ENCODE measurements around the gene SOX8.

Gene SOX8

DNA sequence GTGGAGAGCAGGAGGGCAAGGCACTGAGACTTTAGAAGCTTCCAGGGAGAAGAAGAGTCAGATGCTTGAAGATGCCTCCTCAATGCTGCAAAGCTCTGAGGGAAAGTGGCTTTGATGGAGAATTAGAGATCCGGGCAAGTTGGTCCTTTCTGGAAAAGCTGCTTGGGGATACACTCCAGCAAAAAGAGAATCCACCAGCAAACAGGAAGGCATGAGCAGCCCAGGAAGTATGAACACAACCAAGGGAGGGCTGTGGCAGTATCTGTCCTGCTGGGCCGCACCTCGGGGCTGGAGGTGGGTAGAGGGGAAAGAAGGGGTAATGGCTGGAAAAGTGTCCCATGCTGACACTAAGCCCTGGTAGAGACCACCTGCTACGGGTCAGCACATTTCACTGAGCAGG lies 16.1 kb upstream of the SOX8 start:
- Histone ChIP-seq H3K27me3 (ENCODE audit: insufficient read depth, insufficient read length) (peaks cover 12% of the 10 kb centered on the region), H3K4me3 (ENCODE audit: insufficient read length, low read depth) (no peak overlapping the region), H3K4me1 (ENCODE audit: insufficient read depth, insufficient read length) (peaks cover 14% of the 10 kb centered on the region), H3K9me3 (ENCODE audit: insufficient read depth, low read length) (no peaks in the 10 kb centered on the region), H3K36me3 (ENCODE audit: insufficient read depth, insufficient read length, low read length) (peaks cover 34% of the 10 kb centered on the region), H3K9ac (ENCODE audit: insufficient read length, low read depth) (no peak overlapping the region)
- no peak for DNase-seq (ENCODE audit: low read depth, low spot score)
- no peak for TF ChIP-seq ZNF274 (IDR thresholded peaks at IDR 0.05; ENCODE audit: low read depth, low read length)
- no peak for TF ChIP-seq SUZ12 (IDR thresholded peaks at IDR 0.05; ENCODE audit: extremely low read depth, insufficient read depth, insufficient read length)
- TF ChIP-seq YY1 (IDR thresholded peaks at IDR 0.05; ENCODE audit: insufficient read depth, insufficient read length): no peak

DNA sequence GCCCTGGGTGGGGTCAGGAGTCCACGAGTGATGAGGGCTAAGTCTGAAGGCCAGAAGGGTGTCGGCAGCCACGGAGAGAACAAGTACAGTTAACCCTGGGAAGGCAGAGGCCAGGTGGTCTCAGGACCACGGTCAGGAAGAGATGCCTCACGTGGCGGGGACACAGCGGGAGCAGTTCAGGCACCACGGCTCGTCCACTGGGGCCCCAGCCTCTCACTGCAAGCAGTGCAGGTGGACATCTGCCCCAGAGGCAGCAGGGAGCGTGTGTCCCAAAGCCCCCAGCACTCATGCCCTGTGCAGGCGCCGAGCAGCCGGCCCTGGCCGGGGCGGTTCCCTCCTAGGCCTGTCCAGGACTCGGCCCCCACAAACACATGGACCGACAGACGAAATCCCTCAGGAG lies 15.5 kb upstream of the SOX8 start:
- peaks cover 14% of the 10 kb centered on the region for H3K4me1 ChIP-seq (ENCODE audit: insufficient read depth, insufficient read length)
- TF ChIP-seq ZNF274 (IDR thresholded peaks at IDR 0.05; ENCODE audit: low read depth, low read length) (no peak), YY1 (IDR thresholded peaks at IDR 0.05; ENCODE audit: insufficient read depth, insufficient read length) (no peak), SUZ12 (IDR thresholded peaks at IDR 0.05; ENCODE audit: extremely low read depth, insufficient read depth, insufficient read length) (no peak)
- H3K36me3 ChIP-seq (ENCODE audit: insufficient read depth, insufficient read length, low read length): peaks cover 34% of the 10 kb centered on the region
- H3K4me3 ChIP-seq (ENCODE audit: insufficient read length, low read depth): no peak overlapping the region
- no peak for DNase-seq (ENCODE audit: low read depth, low spot score)
- H3K9ac ChIP-seq (ENCODE audit: insufficient read length, low read depth): no peak overlapping the region
- no peaks in the 10 kb centered on the region for H3K9me3 ChIP-seq (ENCODE audit: insufficient read depth, low read length)
- peaks cover 12% of the 10 kb centered on the region for H3K27me3 ChIP-seq (ENCODE audit: insufficient read depth, insufficient read length)

DNA sequence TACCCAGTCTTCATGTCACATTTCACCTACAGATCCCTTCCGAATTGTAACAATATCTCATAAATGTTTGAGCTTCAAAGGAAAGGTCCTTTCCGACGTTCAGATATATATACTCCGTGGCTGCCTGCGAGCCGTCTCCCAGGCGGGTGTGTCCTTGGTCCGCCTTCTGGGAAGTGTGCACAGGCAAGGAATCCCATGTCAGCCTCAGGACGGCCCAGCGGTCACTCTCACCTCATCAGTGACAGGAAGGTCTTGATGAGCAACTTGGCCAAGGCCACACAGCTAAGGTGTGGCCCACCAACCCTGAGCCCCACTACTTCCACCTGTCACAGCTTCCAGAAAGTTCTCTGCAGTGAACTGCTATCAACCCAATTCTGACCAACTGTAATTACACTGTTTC lies 15.1 kb upstream of the SOX8 start:
- no peak overlapping the region for H3K9ac ChIP-seq (ENCODE audit: insufficient read length, low read depth)
- no peak overlapping the region for H3K4me3 ChIP-seq (ENCODE audit: insufficient read length, low read depth)
- peaks cover 19% of the 10 kb centered on the region for H3K4me1 ChIP-seq (ENCODE audit: insufficient read depth, insufficient read length)
- peaks cover 16% of the 10 kb centered on the region for H3K27me3 ChIP-seq (ENCODE audit: insufficient read depth, insufficient read length)
- H3K9me3 ChIP-seq (ENCODE audit: insufficient read depth, low read length): 0 out of 2 replicates have a peak, but pooled peaks cover 2% of the 10 kb centered on the region
- no peak for TF ChIP-seq YY1 (IDR thresholded peaks at IDR 0.05; ENCODE audit: insufficient read depth, insufficient read length)
- no peak for TF ChIP-seq ZNF274 (IDR thresholded peaks at IDR 0.05; ENCODE audit: low read depth, low read length)
- TF ChIP-seq SUZ12 (IDR thresholded peaks at IDR 0.05; ENCODE audit: extremely low read depth, insufficient read depth, insufficient read length): no peak
- DNase-seq (ENCODE audit: low read depth, low spot score): no peak
- H3K36me3 ChIP-seq (ENCODE audit: insufficient read depth, insufficient read length, low read length): peaks cover 34% of the 10 kb centered on the region

DNA sequence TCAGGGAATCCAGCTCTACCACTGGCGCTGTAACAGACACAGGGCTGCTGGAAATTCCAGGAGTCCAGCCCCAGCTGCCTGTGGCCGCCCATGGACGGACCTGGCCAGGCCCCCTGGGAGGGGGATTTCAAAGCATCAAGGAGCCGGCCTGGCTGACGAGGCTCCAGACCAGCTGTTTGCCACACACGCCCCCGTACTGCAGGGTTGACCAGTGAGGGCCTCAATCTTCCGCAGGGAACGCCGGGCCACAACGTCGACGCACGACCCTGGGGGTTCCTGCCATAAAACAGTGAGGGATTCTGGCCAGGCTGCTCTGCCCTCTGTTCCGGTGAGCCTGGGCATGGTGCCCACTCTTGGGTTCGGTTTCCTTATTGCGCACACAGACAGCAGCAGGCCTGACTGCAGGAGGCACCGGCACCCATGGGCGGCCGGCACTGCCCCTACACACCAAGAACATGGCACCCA lies 14.5 kb upstream of the SOX8 start:
- no peak overlapping the region for H3K9ac ChIP-seq (ENCODE audit: insufficient read length, low read depth)
- 0 out of 2 replicates have a peak, but pooled peaks cover 3% of the 10 kb centered on the region for H3K9me3 ChIP-seq (ENCODE audit: insufficient read depth, low read length)
- TF ChIP-seq YY1 (IDR thresholded peaks at IDR 0.05; ENCODE audit: insufficient read depth, insufficient read length): no peak
- no peak for TF ChIP-seq ZNF274 (IDR thresholded peaks at IDR 0.05; ENCODE audit: low read depth, low read length)
- TF ChIP-seq SUZ12 (IDR thresholded peaks at IDR 0.05; ENCODE audit: extremely low read depth, insufficient read depth, insufficient read length): no peak
- no peak overlapping the region for H3K4me3 ChIP-seq (ENCODE audit: insufficient read length, low read depth)
- peaks cover 20% of the 10 kb centered on the region for H3K27me3 ChIP-seq (ENCODE audit: insufficient read depth, insufficient read length)
- DNase-seq (ENCODE audit: low read depth, low spot score): no peak
- H3K36me3 ChIP-seq (ENCODE audit: insufficient read depth, insufficient read length, low read length): peaks cover 34% of the 10 kb centered on the region
- H3K4me1 ChIP-seq (ENCODE audit: insufficient read depth, insufficient read length): peaks cover 19% of the 10 kb centered on the region

DNA sequence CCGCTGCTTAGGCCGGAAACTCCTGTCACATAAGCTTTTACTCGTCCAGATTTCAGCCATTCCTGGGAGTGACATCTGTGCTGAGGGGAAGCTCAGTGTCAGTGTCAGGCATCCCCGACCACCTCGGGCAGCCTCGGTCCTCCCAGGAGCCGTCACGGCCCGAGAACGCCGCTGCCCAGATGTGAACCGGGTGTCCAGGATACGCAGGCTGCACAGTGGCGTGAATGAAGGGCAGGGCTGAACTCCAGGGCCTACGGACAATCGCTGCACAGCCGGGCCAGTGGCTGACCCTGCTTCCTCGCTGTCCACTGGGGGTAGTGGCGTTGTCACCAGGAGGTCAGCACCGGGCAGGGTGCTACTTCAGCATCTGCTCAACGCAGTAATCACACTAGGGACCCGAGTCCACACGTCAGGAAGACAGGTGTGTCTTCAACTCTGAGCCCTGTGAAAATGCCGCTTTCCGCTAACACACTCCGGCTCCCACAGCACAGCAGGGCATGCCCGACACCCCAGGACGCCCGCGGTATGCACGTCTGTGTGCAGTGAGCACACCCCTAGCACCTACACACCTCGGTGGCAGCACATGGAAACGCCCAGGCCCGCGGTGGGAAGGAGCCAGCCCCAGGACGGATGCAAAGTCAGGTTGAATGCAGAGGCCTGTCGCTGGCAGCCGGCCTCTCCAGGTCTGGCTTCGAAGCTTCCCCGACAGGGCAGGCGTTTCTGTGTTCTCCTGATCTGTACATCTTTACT lies 13.8 kb upstream of the SOX8 start:
- peaks cover 20% of the 10 kb centered on the region for H3K27me3 ChIP-seq (ENCODE audit: insufficient read depth, insufficient read length)
- peaks cover 25% of the 10 kb centered on the region for H3K4me1 ChIP-seq (ENCODE audit: insufficient read depth, insufficient read length)
- H3K9ac ChIP-seq (ENCODE audit: insufficient read length, low read depth): peak overlapping the region; percentile 21
- 0 out of 2 replicates have a peak, but pooled peaks cover 3% of the 10 kb centered on the region for H3K9me3 ChIP-seq (ENCODE audit: insufficient read depth, low read length)
- peaks cover 34% of the 10 kb centered on the region for H3K36me3 ChIP-seq (ENCODE audit: insufficient read depth, insufficient read length, low read length)
- TF ChIP-seq SUZ12 (IDR thresholded peaks at IDR 0.05; ENCODE audit: extremely low read depth, insufficient read depth, insufficient read length) (no peak), ZNF274 (IDR thresholded peaks at IDR 0.05; ENCODE audit: low read depth, low read length) (no peak), YY1 (IDR thresholded peaks at IDR 0.05; ENCODE audit: insufficient read depth, insufficient read length) (no peak)
- H3K4me3 ChIP-seq (ENCODE audit: insufficient read length, low read depth): no peak overlapping the region
- no peak for DNase-seq (ENCODE audit: low read depth, low spot score)

DNA sequence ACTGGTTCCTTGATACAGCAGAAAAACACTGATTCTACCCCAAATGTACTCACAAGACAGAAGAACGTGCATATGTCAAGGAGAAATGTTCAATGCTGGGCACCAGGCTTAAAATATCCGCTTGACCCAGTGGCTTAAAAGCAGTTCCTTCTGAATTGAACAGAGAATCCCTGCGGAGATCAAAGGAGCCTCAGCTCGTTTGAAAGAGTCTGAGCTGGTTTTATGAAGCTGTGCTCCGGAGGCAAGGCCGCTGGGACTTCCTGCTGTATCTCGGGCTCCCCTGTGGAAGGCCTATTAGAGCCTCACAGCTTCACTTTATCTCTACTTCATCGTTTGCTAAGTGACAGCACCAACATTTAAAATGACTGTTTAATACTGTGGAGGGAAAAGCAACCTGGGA lies 12.9 kb upstream of the SOX8 start:
- peaks cover 20% of the 10 kb centered on the region for H3K4me1 ChIP-seq (ENCODE audit: insufficient read depth, insufficient read length)
- H3K9ac ChIP-seq (ENCODE audit: insufficient read length, low read depth): no peak overlapping the region
- DNase-seq (ENCODE audit: low read depth, low spot score): no peak
- no peak overlapping the region for H3K4me3 ChIP-seq (ENCODE audit: insufficient read length, low read depth)
- peaks cover 20% of the 10 kb centered on the region for H3K27me3 ChIP-seq (ENCODE audit: insufficient read depth, insufficient read length)
- peaks cover 34% of the 10 kb centered on the region for H3K36me3 ChIP-seq (ENCODE audit: insufficient read depth, insufficient read length, low read length)
- TF ChIP-seq YY1 (IDR thresholded peaks at IDR 0.05; ENCODE audit: insufficient read depth, insufficient read length) (no peak), ZNF274 (IDR thresholded peaks at IDR 0.05; ENCODE audit: low read depth, low read length) (no peak), SUZ12 (IDR thresholded peaks at IDR 0.05; ENCODE audit: extremely low read depth, insufficient read depth, insufficient read length) (no peak)
- 0 out of 2 replicates have a peak, but pooled peaks cover 3% of the 10 kb centered on the region for H3K9me3 ChIP-seq (ENCODE audit: insufficient read depth, low read length)
